ENCODE measurements around the gene KCNQ1.

KCNQ1 gene

GRCh38 chr11:2794046-2794967, 349.5 kb downstream of the KCNQ1 start:
- Histone ChIP-seq H3K4me2 (ENCODE audit: low read depth, low read length, poor library complexity, severe bottlenecking) (no peak overlapping the region), H3K4me3 (ENCODE audit: low read length, poor library complexity, severe bottlenecking) (no peak overlapping the region), H3K79me2 (ENCODE audit: insufficient read depth, low read length) (peaks cover 17% of the 10 kb centered on the region; the same call in 1 of the 2 replicates), H3K4me1 (ENCODE audit: insufficient read depth, low read length, poor library complexity, severe bottlenecking) (peaks cover 8% of the 10 kb centered on the region), H4K20me1 (ENCODE audit: insufficient read depth, low read length, poor library complexity, severe bottlenecking) (no peaks in the 10 kb centered on the region), H2AFZ (ENCODE audit: low read length) (no peak overlapping the region), H3F3A (ENCODE audit: low read depth) (no peaks in the 10 kb centered on the region), H3K9me3 (ENCODE audit: insufficient read depth, low read depth, low read length) (peaks cover 1% of the 10 kb centered on the region; the same call in 1 of the 2 replicates), H3K9ac (ENCODE audit: low read depth, low read length, poor library complexity, severe bottlenecking) (no peak overlapping the region), H3K9me2 (replicated peaks; ENCODE audit: low read depth, low read length) (no peaks in the 10 kb centered on the region), H3K36me3 (ENCODE audit: insufficient read depth, low read length) (no peaks in the 10 kb centered on the region; the same call in 1 of the 2 replicates), H3K27me3 (ENCODE audit: insufficient read depth, low read length, poor library complexity, severe bottlenecking) (no peaks in the 10 kb centered on the region)
- TF ChIP-seq EZH2phosphoT487 (IDR thresholded peaks at IDR 0.05; ENCODE audit: borderline replicate concordance) (no peak), CTCF (conservative IDR thresholded peaks at IDR 0.05; ENCODE audit: low read length) (no peak)

GRCh38 chr11:2794968-2795322, 350.1 kb downstream of the KCNQ1 start:
- H3K4me2 ChIP-seq (ENCODE audit: low read depth, low read length, poor library complexity, severe bottlenecking) = no peak overlapping the region
- peaks cover 8% of the 10 kb centered on the region for H3K4me1 ChIP-seq (ENCODE audit: insufficient read depth, low read length, poor library complexity, severe bottlenecking)
- TF ChIP-seq CTCF (conservative IDR thresholded peaks at IDR 0.05; ENCODE audit: low read length) (no peak), EZH2phosphoT487 (IDR thresholded peaks at IDR 0.05; ENCODE audit: borderline replicate concordance) (no peak)
- H3K79me2 ChIP-seq (ENCODE audit: insufficient read depth, low read length) = peaks cover 17% of the 10 kb centered on the region; the same call in 1 of the 2 replicates
- no peak overlapping the region for H3K9ac ChIP-seq (ENCODE audit: low read depth, low read length, poor library complexity, severe bottlenecking)
- H3K36me3 ChIP-seq (ENCODE audit: insufficient read depth, low read length) = no peaks in the 10 kb centered on the region; the same call in 1 of the 2 replicates
- H4K20me1 ChIP-seq (ENCODE audit: insufficient read depth, low read length, poor library complexity, severe bottlenecking) = no peaks in the 10 kb centered on the region
- H3F3A ChIP-seq (ENCODE audit: low read depth) = no peaks in the 10 kb centered on the region
- H3K9me3 ChIP-seq (ENCODE audit: insufficient read depth, low read depth, low read length) = peaks cover 8% of the 10 kb centered on the region; the same call in 1 of the 2 replicates
- H3K9me2 ChIP-seq (replicated peaks; ENCODE audit: low read depth, low read length) = no peaks in the 10 kb centered on the region
- no peak overlapping the region for H3K4me3 ChIP-seq (ENCODE audit: low read length, poor library complexity, severe bottlenecking)
- no peak overlapping the region for H2AFZ ChIP-seq (ENCODE audit: low read length)
- H3K27me3 ChIP-seq (ENCODE audit: insufficient read depth, low read length, poor library complexity, severe bottlenecking) = no peaks in the 10 kb centered on the region

GRCh38 chr11:2795491-2795991, 350.7 kb downstream of the KCNQ1 start:
- no peaks in the 10 kb centered on the region for H3K9me2 ChIP-seq (replicated peaks; ENCODE audit: low read depth, low read length)
- H3F3A ChIP-seq (ENCODE audit: low read depth) = no peaks in the 10 kb centered on the region
- peaks cover 8% of the 10 kb centered on the region for H3K4me1 ChIP-seq (ENCODE audit: insufficient read depth, low read length, poor library complexity, severe bottlenecking)
- no peaks in the 10 kb centered on the region for H4K20me1 ChIP-seq (ENCODE audit: insufficient read depth, low read length, poor library complexity, severe bottlenecking)
- no peak overlapping the region for H3K9ac ChIP-seq (ENCODE audit: low read depth, low read length, poor library complexity, severe bottlenecking)
- H2AFZ ChIP-seq (ENCODE audit: low read length) = no peak overlapping the region
- TF ChIP-seq EZH2phosphoT487 (IDR thresholded peaks at IDR 0.05; ENCODE audit: borderline replicate concordance) (no peak), CTCF (conservative IDR thresholded peaks at IDR 0.05; ENCODE audit: low read length) (no peak)
- no peak overlapping the region for H3K4me3 ChIP-seq (ENCODE audit: low read length, poor library complexity, severe bottlenecking)
- H3K4me2 ChIP-seq (ENCODE audit: low read depth, low read length, poor library complexity, severe bottlenecking) = no peak overlapping the region
- peaks cover 8% of the 10 kb centered on the region; the same call in 1 of the 2 replicates for H3K9me3 ChIP-seq (ENCODE audit: insufficient read depth, low read depth, low read length)
- no peaks in the 10 kb centered on the region for H3K27me3 ChIP-seq (ENCODE audit: insufficient read depth, low read length, poor library complexity, severe bottlenecking)
- no peaks in the 10 kb centered on the region; the same call in 1 of the 2 replicates for H3K36me3 ChIP-seq (ENCODE audit: insufficient read depth, low read length)
- peaks cover 17% of the 10 kb centered on the region; the same call in 1 of the 2 replicates for H3K79me2 ChIP-seq (ENCODE audit: insufficient read depth, low read length)

Data from Loucy (cell line).